GM23248 (cell line): ENCODE results near the gene CHST11. TPM values are rescaled to one million over a fixed set of nuclear protein-coding genes. Genes with fewer than 3 reads are reported as not detected.

Experiments used
- DNase-seq: peaks from one replicate; pipeline ENCODE4 v3.0.0-alpha.2; 2015
- H2AFZ ChIP-seq: fragments of 200-600 bp; sonication (generic); 2 replicates; pipeline ENCODE4 v1.6.1; 2016; ENCODE audit warnings: antibody characterized with exemption
- H3F3A ChIP-seq: fragments of 200-600 bp; sonication (generic); 2 replicates; pipeline ENCODE4 v1.6.1; 2016; ENCODE audit warnings: mild to moderate bottlenecking, antibody characterized with exemption, mixed run types; ENCODE audit not compliant: insufficient read depth
- H3K27ac ChIP-seq: fragments of 200-600 bp; sonication (generic); 2 replicates; pipeline ENCODE4 v1.5.1; 2016; ENCODE audit warnings: mild to moderate bottlenecking
- H3K27me3 ChIP-seq: fragments of 200-600 bp; sonication (generic); replicated peaks from 2 replicates; pipeline ENCODE4 v1.6.1; 2016; ENCODE audit warnings: mild to moderate bottlenecking; ENCODE audit not compliant: insufficient read depth
- H3K36me3 ChIP-seq: fragments of 200-600 bp; sonication (generic); 2 replicates; pipeline ENCODE4 v1.6.1; 2016; ENCODE audit warnings: low read depth, mild to moderate bottlenecking
- H3K4me1 ChIP-seq: fragments of 200-600 bp; sonication (generic); 2 replicates; pipeline ENCODE4 v1.6.1; 2016; ENCODE audit warnings: mild to moderate bottlenecking; ENCODE audit not compliant: insufficient read depth
- H3K4me2 ChIP-seq: fragments of 200-600 bp; sonication (generic); one replicate; pipeline ENCODE4 v1.6.1; 2016; ENCODE audit warnings: mild to moderate bottlenecking; ENCODE audit not compliant: unreplicated experiment
- H3K4me3 ChIP-seq: fragments of 200-600 bp; sonication (generic); 2 replicates; pipeline ENCODE4 v1.5.1; 2016; ENCODE audit warnings: mild to moderate bottlenecking
- H3K79me2 ChIP-seq: fragments of 200-600 bp; sonication (generic); 2 replicates; pipeline ENCODE4 v1.6.1; 2016; ENCODE audit warnings: mild to moderate bottlenecking; ENCODE audit not compliant: insufficient read depth
- H3K9ac ChIP-seq: fragments of 200-600 bp; sonication (generic); 2 replicates; pipeline ENCODE4 v1.6.1; 2016; ENCODE audit warnings: mild to moderate bottlenecking
- H3K9me2 ChIP-seq: fragments of 200-600 bp; sonication (generic); 2 replicates; pipeline ENCODE4 v1.6.1; 2016; ENCODE audit warnings: mixed run types, mild to moderate bottlenecking, moderate library complexity; ENCODE audit not compliant: insufficient read depth
- H3K9me3 ChIP-seq: fragments of 200-600 bp; sonication (generic); one replicate; pipeline ENCODE4 v1.6.1; 2017; ENCODE audit warnings: low read depth
- H4K20me1 ChIP-seq: fragments of 200-600 bp; sonication (generic); 2 replicates; pipeline ENCODE4 v1.6.0; 2016; ENCODE audit not compliant: insufficient read depth
- EZH2 ChIP-seq: fragments of 200-600 bp; sonication (generic); IDR thresholded peaks from 2 replicates; pipeline ENCODE4 v1.6.1; 2018; ENCODE audit warnings: antibody characterized with exemption, mild to moderate bottlenecking; ENCODE audit not compliant: insufficient read depth, poor library complexity, severe bottlenecking
- EZH2phosphoT487 ChIP-seq: fragments of 200-600 bp; sonication (generic); IDR thresholded peaks from 2 replicates; pipeline ENCODE4 v1.6.1; 2018; ENCODE audit warnings: antibody characterized with exemption, moderate library complexity, mild to moderate bottlenecking, low read depth; ENCODE audit not compliant: insufficient read depth
- WGBS, 2 experiments: methylation state at CpG; one replicate each; pipeline ENCODE4 v1.1.6; 2015 to 2017; ENCODE audit warnings: low lambda C conversion rate in 2 of 2, low coverage in 1 of 2; ENCODE audit errors: missing lambda C conversion rate in 2 of 2; 5-methylcytosine and 5-hydroxymethylcytosine counted together
- in situ Hi-C: fragments of 300-500 bp; cut with MboI; formaldehyde crosslinking; loops from 2 replicates; pipeline ENCODE4 v1.15.0; 2020
- polyA plus RNA-seq: library from polyadenylated mRNA; unstranded; fragments of >200 nt; fragmentation: Nextera tagmentation; extraction: Ambion mirVana; gene quantifications from 2 replicates; pipeline ENCODE4 v1.2.1, GENCODE V29; 2016
- total RNA-seq: library from RNA; depleted of rRNA; stranded (reverse); fragments of >200 nt; shearing (Covaris generic); gene quantifications from 2 replicates; pipeline ENCODE4 v1.2.3, GENCODE V29; 2014

Gene CHST11
- total and polyA plus RNA-seq, 2 experiments from 2014 or later = 3.7 to 5.4 TPM

GRCh38 chr12:104434129-104434528 lies 22.6 kb upstream of the CHST11 start:
- in situ Hi-C loops = no loop called here
- Histone ChIP-seq H3K9me3 (no peaks in the 10 kb centered on the region), H3K9ac (no peak overlapping the region), H3K36me3 (no peaks in the 10 kb centered on the region), H2AFZ (no peak overlapping the region), H3K27me3 (peaks cover 91% of the 10 kb centered on the region), H3K4me2 (no peak overlapping the region), H3K9me2 (no peaks in the 10 kb centered on the region), H4K20me1 (no peaks in the 10 kb centered on the region), H3K4me3 (no peak overlapping the region), H3K27ac (no peak overlapping the region), H3F3A (no peaks in the 10 kb centered on the region), H3K79me2 (no peaks in the 10 kb centered on the region), H3K4me1 (no peaks in the 10 kb centered on the region)
- WGBS, 2 experiments = 0 to 39% methylated on average over 1 of the region's 1 CpG
- no peak for TF ChIP-seq EZH2
- no peak for TF ChIP-seq EZH2phosphoT487
- no peak for DNase-seq

GRCh38 chr12:104435175-104435574 lies 21.6 kb upstream of the CHST11 start:
- 67 to 69% methylated on average over 4 of the region's 4 CpGs for WGBS, 2 experiments
- in situ Hi-C loops = no loop called here

GRCh38 chr12:104435765-104436164 lies 21.0 kb upstream of the CHST11 start:
- H2AFZ ChIP-seq = no peak overlapping the region
- WGBS, 2 experiments = 71 to 74% methylated on average over 3 of the region's 3 CpGs

More at GRCh38 chr12:104435175-104435574, 21.6 kb upstream of the CHST11 start:
- Histone ChIP-seq H4K20me1 (no peaks in the 10 kb centered on the region), H3K9ac (no peak overlapping the region), H3K79me2 (no peaks in the 10 kb centered on the region), H3K27me3 (peaks cover 82% of the 10 kb centered on the region), H3K4me1 (no peaks in the 10 kb centered on the region), H3K36me3 (no peaks in the 10 kb centered on the region), H3K27ac (no peak overlapping the region), H3K4me2 (no peak overlapping the region), H3K4me3 (no peak overlapping the region), H2AFZ (no peak overlapping the region), H3K9me3 (no peaks in the 10 kb centered on the region), H3F3A (no peaks in the 10 kb centered on the region), H3K9me2 (no peaks in the 10 kb centered on the region)
- DNase-seq = no peak
- TF ChIP-seq EZH2phosphoT487 (no peak), EZH2 (no peak)

GRCh38 chr12:104436790-104437189 lies 20.0 kb upstream of the CHST11 start:
- Histone ChIP-seq H3F3A (no peaks in the 10 kb centered on the region), H3K4me1 (no peaks in the 10 kb centered on the region), H3K4me2 (no peak overlapping the region), H3K27ac (no peak overlapping the region), H3K27me3 (peaks cover 81% of the 10 kb centered on the region), H3K9ac (no peak overlapping the region), H3K9me3 (no peaks in the 10 kb centered on the region), H3K79me2 (no peaks in the 10 kb centered on the region), H2AFZ (no peak overlapping the region), H3K4me3 (no peak overlapping the region), H3K36me3 (no peaks in the 10 kb centered on the region), H3K9me2 (no peaks in the 10 kb centered on the region), H4K20me1 (no peaks in the 10 kb centered on the region)
- TF ChIP-seq EZH2 (no peak), EZH2phosphoT487 (no peak)
- WGBS, 2 experiments = 75 to 80% methylated on average over 8 of the region's 8 CpGs
- in situ Hi-C loops = no loop called here
- no peak for DNase-seq

More at GRCh38 chr12:104435765-104436164, 21.0 kb upstream of the CHST11 start:
- H3K4me1 ChIP-seq = no peaks in the 10 kb centered on the region
- in situ Hi-C loops = no loop called here
- no peak overlapping the region for H3K27ac ChIP-seq
- H3K4me2 ChIP-seq = no peak overlapping the region
- H3K4me3 ChIP-seq = no peak overlapping the region
- no peak for DNase-seq
- TF ChIP-seq EZH2phosphoT487 (no peak), EZH2 (no peak)
- no peaks in the 10 kb centered on the region for H3K9me2 ChIP-seq
- H3K79me2 ChIP-seq = no peaks in the 10 kb centered on the region
- no peaks in the 10 kb centered on the region for H4K20me1 ChIP-seq
- H3K9ac ChIP-seq = no peak overlapping the region
- H3K9me3 ChIP-seq = no peaks in the 10 kb centered on the region
- no peaks in the 10 kb centered on the region for H3F3A ChIP-seq
- H3K27me3 ChIP-seq = peaks cover 79% of the 10 kb centered on the region
- no peaks in the 10 kb centered on the region for H3K36me3 ChIP-seq

GRCh38 chr12:104438134-104438533 lies 18.6 kb upstream of the CHST11 start:
- Histone ChIP-seq H3K9ac (no peak overlapping the region), H3F3A (no peaks in the 10 kb centered on the region), H3K79me2 (no peaks in the 10 kb centered on the region), H3K36me3 (no peaks in the 10 kb centered on the region), H4K20me1 (no peaks in the 10 kb centered on the region), H2AFZ (no peak overlapping the region), H3K9me2 (no peaks in the 10 kb centered on the region), H3K27ac (no peak overlapping the region), H3K9me3 (no peaks in the 10 kb centered on the region), H3K27me3 (peaks cover 81% of the 10 kb centered on the region), H3K4me1 (no peaks in the 10 kb centered on the region), H3K4me3 (no peak overlapping the region), H3K4me2 (no peak overlapping the region)
- 52% methylated on average over 3 of the region's 3 CpGs for WGBS, 2 experiments
- no peak for DNase-seq
- no peak for TF ChIP-seq EZH2phosphoT487
- no peak for TF ChIP-seq EZH2
- in situ Hi-C loops = no loop called here
